Activated CD4-positive, alpha-beta T cell treated with anti-CD3 and anti-CD28 coated beads, Interleukin-2, amount 50 U/mL, for 24 hours (primary cell): Measurements from ENCODE around the gene APP.
"Not testable (repeated sequence)": the region's sequence is repeated elsewhere in the genome, so short reads cannot be mapped to it uniquely, and the experiment has no call there.

Source experiments
- DNase-seq, 2 donors: peaks; one replicate each; pipeline ENCODE4 v3.0.0-alpha.2; 2020; ENCODE audit warnings: low read depth in 1 of 2, low spot score in 1 of 2

The APP gene

GRCh38 chr21:26099610-26100219, 70.9 kb downstream of the APP start:
- no peak for DNase-seq

- DNase-seq = no peak
Observed at GRCh38 chr21:26098772-26099397, 71.7 kb downstream of the APP start.

DNA sequence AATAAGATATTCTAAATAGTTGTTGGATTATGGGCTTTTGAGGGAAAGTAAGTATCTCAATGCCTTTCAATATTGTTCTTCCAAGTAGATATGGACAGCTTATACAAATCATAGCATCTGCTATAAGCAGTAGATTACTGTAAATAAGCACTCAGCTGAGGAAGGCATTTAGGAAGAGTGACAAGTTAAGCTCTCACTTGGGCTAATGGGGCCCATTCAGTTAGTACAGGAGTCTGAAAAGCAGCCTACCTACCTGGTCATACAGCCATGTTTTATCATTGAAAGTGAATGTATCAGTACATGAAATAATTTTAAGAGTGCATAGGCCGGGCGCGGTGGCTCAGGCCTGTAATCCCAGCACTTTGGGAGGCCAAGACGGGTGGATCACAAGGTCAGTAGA, 73.1 kb downstream of the APP start:
- no peak for DNase-seq

DNA sequence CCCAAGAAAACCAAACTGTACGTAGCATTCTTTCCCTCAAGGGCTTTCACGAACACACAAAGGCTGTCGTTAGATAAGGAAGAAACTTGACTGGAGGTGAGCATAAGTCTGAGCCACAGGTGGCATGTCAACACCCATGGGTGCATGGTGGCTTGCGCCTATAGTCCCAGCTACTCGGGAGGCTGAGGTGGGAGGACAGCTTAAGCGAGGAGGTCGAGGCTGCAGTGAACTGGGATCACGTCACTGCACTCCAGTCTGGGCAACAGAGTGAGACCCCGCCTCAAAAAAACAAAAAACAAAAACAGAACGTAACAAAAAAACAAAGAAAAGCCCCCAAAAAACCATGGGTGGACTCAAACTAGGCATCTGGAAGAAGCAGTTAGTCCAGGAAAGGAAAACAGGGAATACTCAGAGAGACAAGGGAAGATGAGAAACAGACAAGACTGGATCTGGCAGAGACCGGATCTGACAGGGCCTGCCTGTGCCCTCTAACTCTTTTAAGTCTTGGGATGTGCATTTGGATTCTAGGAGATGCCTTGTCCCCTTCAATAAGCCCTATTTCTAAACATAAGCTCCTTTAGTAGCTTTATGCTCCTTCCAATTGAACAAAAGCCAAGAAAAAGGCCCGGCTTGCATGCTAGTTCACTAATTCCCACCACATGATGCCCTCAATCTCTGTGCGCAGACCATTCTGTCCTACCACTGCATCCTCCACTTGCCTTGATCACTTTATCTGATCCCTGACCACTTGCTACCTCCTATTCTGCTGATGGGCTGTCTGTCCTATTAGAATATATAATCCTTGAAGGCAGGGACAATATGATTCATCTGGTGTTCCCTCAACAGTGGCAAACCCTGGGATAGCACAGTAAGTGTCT, 73.8 kb downstream of the APP start:
- no peak for DNase-seq

DNA sequence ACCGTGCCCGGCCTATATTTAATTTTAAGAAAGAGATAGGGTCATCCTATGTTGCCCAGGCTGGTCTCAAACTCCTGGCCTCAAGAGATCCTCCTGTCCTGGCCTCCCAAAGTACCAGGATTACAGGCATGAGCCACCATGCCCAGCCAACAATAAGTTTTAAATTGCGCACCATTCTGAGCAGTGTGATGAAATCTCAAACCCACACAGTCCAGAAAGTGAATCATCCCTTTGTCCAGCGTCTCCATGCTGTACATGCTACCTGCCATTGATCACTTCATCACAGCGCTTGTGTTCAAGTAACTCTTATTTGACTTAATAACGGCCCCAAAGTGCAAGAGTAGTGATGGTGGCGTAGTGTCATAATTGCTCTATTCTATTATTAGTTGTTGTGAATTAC, 75.4 kb downstream of the APP start:
- no peak for DNase-seq

GRCh38 chr21:26093122-26093521, 77.4 kb downstream of the APP start:
- no peak for DNase-seq

GRCh38 chr21:26091480-26092018, 79.0 kb downstream of the APP start:
- no peak for DNase-seq

- DNase-seq = no peak
Observed at GRCh38 chr21:26089730-26090129, 80.8 kb downstream of the APP start.

- DNase-seq = no peak
Observed at GRCh38 chr21:26087223-26087918, 83.2 kb downstream of the APP start.

DNA sequence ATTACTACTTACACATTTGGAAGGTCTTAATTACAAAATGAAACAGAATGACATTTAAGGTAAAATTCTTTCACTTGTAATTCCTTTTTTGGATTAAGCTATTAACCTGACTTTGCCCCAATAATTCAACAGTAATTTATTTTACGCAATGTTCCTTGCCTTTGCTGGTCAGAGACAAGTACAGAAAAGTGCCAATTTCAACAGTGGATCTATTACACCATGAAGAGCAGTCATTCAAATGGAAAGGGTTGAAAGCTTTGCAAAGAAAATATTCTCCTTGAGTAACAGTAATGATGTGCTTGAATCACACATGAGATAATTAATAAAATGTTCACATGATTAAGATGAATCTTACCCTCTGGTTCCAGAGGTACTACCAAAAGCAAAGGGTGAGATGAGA, 84.7 kb downstream of the APP start:
- no peak for DNase-seq

DNA sequence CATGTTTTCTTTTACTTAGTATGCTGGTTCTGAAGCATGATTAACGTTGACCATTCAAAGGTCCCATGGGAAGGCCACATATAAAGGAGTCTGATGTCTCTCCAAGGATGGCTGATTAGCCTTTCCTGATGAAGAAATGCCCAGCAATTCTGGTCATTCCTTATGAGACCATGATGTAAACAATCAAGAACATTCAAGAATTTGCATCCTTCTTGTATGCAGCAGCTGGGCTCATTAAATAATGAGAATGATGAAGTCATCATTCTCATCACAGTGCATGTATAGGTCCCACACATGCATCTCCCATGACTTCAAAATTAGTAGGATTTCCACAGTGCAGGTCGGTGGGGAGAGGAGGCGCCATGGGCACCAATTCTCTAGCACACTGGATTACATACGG, 85.4 kb downstream of the APP start:
- no peak for DNase-seq

DNA sequence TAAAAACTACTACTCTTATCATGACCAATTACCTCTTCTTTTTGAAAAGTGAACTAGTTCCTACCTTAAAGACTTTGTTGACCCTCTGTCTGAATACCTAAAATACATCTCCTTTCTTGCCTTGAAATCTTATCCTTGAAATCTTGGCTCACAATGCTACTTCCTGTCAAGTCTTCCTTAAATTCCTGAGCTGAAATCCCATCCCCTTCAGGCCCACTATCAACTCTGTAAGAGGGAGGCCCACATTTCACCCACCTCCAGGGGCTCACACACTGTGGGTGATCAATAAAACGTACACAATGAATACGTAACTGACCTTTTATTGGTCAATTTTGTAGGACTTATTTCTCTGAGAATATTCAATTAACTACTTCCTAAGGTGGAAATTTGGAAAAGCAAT, 88.0 kb downstream of the APP start:
- no peak for DNase-seq

DNA sequence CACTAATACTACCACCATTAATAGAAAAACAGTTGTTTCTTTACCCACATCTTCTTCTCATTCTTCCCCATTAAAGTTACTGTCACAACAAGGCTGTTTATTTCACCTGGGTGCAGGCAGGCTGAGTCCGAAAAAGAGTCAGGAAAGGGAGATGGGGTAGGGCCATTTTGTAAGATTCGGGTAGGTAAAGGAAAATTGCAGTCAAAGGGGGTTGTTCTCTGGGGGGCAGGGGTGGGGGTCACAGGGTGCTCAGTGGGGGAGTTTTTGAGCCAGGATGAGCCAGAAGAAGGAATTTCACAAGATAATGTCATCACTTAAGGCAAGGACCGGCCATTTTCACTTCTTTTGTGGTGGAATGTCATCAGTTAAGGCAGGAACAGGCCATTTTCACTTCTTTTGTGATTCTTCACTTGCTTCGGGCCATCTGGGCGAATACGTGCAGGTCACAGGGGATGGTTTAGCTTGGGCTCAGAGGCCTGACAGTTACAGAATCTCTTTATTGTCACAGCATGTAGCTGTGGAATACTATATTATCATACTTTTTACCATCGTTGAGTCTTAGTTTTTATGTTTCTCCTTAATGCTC, 89.3 kb downstream of the APP start:
- not testable (repeated sequence) for DNase-seq

DNA sequence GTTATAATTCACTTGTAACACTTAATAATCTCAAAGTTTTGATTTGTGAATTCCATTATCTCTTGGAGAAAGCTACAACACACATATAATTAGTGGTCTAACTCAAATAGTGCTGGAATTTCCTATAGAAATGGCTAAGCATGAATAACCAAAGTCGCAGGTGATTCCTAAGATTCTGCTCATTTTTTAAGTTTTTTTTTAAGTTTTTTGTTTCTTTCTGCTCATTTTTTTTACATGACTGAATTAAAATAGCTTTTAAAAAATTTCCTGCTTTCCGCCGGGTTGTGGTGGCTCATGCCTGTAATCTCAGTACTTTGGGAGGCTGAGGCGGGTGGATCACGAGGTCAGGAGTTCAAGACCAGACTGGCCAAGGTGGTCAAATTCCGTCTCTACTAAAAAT, 90.4 kb downstream of the APP start:
- DNase-seq = no peak

- DNase-seq = no peak
Observed at GRCh38 chr21:26079366-26079765, 91.2 kb downstream of the APP start.

DNA sequence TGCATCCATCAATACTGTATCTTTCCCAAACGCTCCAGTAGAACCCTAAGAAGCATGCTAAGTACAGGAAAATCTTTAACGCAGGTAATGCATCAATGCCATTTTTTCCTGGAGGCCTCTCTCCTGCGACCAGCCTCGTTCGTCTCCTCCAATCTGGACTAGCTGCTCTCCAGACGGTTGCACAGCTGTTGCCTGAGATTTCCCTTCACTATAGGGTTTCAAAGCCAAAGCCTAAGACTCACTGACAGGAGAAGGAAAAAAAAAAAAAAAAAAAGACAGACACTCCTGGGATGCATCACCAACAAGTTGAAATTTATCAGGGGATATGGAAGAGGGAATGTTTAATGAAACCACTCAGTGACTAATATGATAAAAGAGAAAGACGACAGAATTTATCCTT, 93.0 kb downstream of the APP start:
- DNase-seq = no peak

DNA sequence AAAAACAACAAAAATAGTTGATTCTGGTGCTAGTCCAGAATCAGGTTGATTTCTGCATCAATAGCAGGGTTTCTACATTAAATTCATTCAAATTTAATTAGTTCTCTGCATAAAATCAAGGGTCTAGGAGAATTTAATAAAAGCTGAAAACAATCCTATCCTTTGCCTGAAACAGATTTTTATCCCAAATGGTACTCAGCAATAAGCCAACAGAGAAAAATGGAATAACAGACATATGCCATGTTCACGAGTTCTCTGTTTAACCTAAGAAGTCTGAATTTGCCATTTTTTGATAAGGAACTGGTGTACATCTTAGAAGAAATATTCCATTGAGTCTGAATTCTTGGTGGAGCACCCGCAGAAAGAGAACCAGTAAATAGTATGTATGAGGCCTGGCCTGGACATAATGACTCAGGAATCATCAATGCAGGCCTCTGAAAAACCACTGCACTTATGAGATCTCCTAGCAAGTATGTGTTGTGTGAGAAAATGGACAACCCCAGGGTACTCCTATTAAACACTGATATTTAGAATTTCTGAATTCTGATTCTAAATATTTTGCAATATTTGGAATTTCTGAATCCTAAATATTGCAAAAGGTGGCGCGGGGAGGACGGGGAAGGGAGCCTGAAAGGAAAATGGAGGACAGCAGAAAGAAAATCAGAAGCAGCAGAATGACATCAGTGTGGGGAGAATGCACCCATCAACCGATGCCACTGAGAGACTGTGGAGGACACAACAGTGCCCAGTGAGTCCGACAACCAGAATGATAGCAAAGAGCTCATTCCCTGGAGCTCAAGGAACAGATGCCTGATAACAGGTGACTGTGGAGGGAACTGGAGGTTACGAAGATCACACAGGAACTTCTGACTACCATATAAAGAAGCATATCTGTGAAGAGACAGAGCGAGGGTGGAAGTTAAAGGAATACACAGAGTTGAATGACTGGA, 97.6 kb downstream of the APP start:
- DNase-seq = no peak

- DNase-seq = no peak
Observed at GRCh38 chr21:26070822-26071425, 99.6 kb downstream of the APP start.

DNA sequence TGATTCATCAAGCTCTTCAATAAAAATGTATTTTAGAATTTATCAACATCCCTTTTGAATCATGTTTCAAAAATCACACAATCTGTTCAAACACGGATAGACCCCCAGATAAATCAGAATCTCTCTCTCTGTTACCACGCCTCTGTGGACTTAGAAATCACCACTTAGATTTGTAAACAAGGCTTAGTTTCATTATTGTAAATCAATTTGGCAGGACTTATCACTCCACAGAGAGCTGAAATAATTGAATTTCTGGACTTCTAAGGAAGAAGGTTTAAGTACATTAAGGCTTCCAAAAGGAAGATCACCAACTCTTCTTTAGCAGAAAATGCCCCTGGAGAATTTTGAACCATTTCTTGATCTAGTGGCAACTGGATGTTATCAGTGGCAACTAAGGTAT, 100.4 kb downstream of the APP start:
- no peak for DNase-seq

DNA sequence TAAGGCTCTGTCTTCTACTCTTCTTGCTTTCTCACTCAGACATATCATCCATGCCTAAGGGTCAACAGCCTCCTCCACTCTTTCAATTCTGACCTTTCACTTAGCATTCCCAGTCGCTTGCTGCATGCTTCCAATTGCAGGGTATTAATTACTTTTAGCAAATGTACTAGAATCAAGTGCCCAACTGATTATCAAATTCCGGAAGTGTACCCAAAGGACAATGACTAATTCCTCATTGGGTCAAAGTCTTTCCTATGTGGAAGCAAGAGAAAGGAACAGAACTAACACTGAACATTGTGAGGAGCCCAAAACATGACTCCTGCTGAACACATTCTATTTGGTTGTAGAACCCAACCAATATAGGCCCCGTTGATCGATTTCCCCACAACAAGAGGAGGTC, 101.8 kb downstream of the APP start:
- no peak for DNase-seq
